Measurements from ENCODE around the gene SNORC. TPM values are rescaled to one million over a fixed set of nuclear protein-coding genes. Genes with fewer than 3 reads are reported as not detected.

Gene SNORC
- total RNA-seq, 2 experiments from 2014 or later = 1.5 to 2.4 TPM

Other genes with a start within 250 kb of the SNORC start
- 1 to 10 TPM in 1 of 2 experiments, under 1 TPM in 1; 0.78 to 1.1 TPM for gene EFHD1, start 236.7 kb upstream of the SNORC start, total RNA-seq
- gene GIGYF2, start 172.9 kb upstream of the SNORC start, total RNA-seq = 10 to 100 TPM; 45.2 to 45.7 TPM
- not detected for gene KCNJ13, start 93.7 kb upstream of the SNORC start, total RNA-seq
- gene NGEF, start 143.0 kb downstream of the SNORC start, total RNA-seq = not detected
- gene NEU2, start 162.4 kb downstream of the SNORC start, total RNA-seq = not detected
- gene INPP5D, start 190.1 kb downstream of the SNORC start, total RNA-seq = 10 to 100 TPM; 38.7 to 41.8 TPM